GM23248 (cell line): ENCODE results near the gene ALOX12B. TPM values are rescaled to one million over a fixed set of nuclear protein-coding genes. Genes with fewer than 3 reads are reported as not detected.

Experiments
- DNase-seq: peaks from one replicate; pipeline ENCODE4 v3.0.0-alpha.2; 2015
- H2AFZ ChIP-seq: fragments of 200-600 bp; sonication (generic); 2 replicates; pipeline ENCODE4 v1.6.1; 2016; ENCODE audit warnings: antibody characterized with exemption
- H3F3A ChIP-seq: fragments of 200-600 bp; sonication (generic); 2 replicates; pipeline ENCODE4 v1.6.1; 2016; ENCODE audit warnings: mild to moderate bottlenecking, antibody characterized with exemption, mixed run types; ENCODE audit not compliant: insufficient read depth
- H3K27ac ChIP-seq: fragments of 200-600 bp; sonication (generic); 2 replicates; pipeline ENCODE4 v1.5.1; 2016; ENCODE audit warnings: mild to moderate bottlenecking
- H3K27me3 ChIP-seq: fragments of 200-600 bp; sonication (generic); replicated peaks from 2 replicates; pipeline ENCODE4 v1.6.1; 2016; ENCODE audit warnings: mild to moderate bottlenecking; ENCODE audit not compliant: insufficient read depth
- H3K36me3 ChIP-seq: fragments of 200-600 bp; sonication (generic); 2 replicates; pipeline ENCODE4 v1.6.1; 2016; ENCODE audit warnings: low read depth, mild to moderate bottlenecking
- H3K4me1 ChIP-seq: fragments of 200-600 bp; sonication (generic); 2 replicates; pipeline ENCODE4 v1.6.1; 2016; ENCODE audit warnings: mild to moderate bottlenecking; ENCODE audit not compliant: insufficient read depth
- H3K4me2 ChIP-seq: fragments of 200-600 bp; sonication (generic); one replicate; pipeline ENCODE4 v1.6.1; 2016; ENCODE audit warnings: mild to moderate bottlenecking; ENCODE audit not compliant: unreplicated experiment
- H3K4me3 ChIP-seq: fragments of 200-600 bp; sonication (generic); 2 replicates; pipeline ENCODE4 v1.5.1; 2016; ENCODE audit warnings: mild to moderate bottlenecking
- H3K79me2 ChIP-seq: fragments of 200-600 bp; sonication (generic); 2 replicates; pipeline ENCODE4 v1.6.1; 2016; ENCODE audit warnings: mild to moderate bottlenecking; ENCODE audit not compliant: insufficient read depth
- H3K9ac ChIP-seq: fragments of 200-600 bp; sonication (generic); 2 replicates; pipeline ENCODE4 v1.6.1; 2016; ENCODE audit warnings: mild to moderate bottlenecking
- H3K9me2 ChIP-seq: fragments of 200-600 bp; sonication (generic); 2 replicates; pipeline ENCODE4 v1.6.1; 2016; ENCODE audit warnings: mixed run types, mild to moderate bottlenecking, moderate library complexity; ENCODE audit not compliant: insufficient read depth
- H3K9me3 ChIP-seq: fragments of 200-600 bp; sonication (generic); one replicate; pipeline ENCODE4 v1.6.1; 2017; ENCODE audit warnings: low read depth
- H4K20me1 ChIP-seq: fragments of 200-600 bp; sonication (generic); 2 replicates; pipeline ENCODE4 v1.6.0; 2016; ENCODE audit not compliant: insufficient read depth
- EZH2 ChIP-seq: fragments of 200-600 bp; sonication (generic); IDR thresholded peaks from 2 replicates; pipeline ENCODE4 v1.6.1; 2018; ENCODE audit warnings: antibody characterized with exemption, mild to moderate bottlenecking; ENCODE audit not compliant: insufficient read depth, poor library complexity, severe bottlenecking
- EZH2phosphoT487 ChIP-seq: fragments of 200-600 bp; sonication (generic); IDR thresholded peaks from 2 replicates; pipeline ENCODE4 v1.6.1; 2018; ENCODE audit warnings: antibody characterized with exemption, moderate library complexity, mild to moderate bottlenecking, low read depth; ENCODE audit not compliant: insufficient read depth
- WGBS, 2 experiments: methylation state at CpG; one replicate each; pipeline ENCODE4 v1.1.6; 2015 to 2017; ENCODE audit warnings: low lambda C conversion rate in 2 of 2, low coverage in 1 of 2; ENCODE audit errors: missing lambda C conversion rate in 2 of 2; 5-methylcytosine and 5-hydroxymethylcytosine counted together
- in situ Hi-C: fragments of 300-500 bp; cut with MboI; formaldehyde crosslinking; loops from 2 replicates; pipeline ENCODE4 v1.15.0; 2020
- polyA plus RNA-seq: library from polyadenylated mRNA; unstranded; fragments of >200 nt; fragmentation: Nextera tagmentation; extraction: Ambion mirVana; gene quantifications from 2 replicates; pipeline ENCODE4 v1.2.1, GENCODE V29; 2016
- total RNA-seq: library from RNA; depleted of rRNA; stranded (reverse); fragments of >200 nt; shearing (Covaris generic); gene quantifications from 2 replicates; pipeline ENCODE4 v1.2.3, GENCODE V29; 2014

ALOX12B gene
- total and polyA plus RNA-seq, 2 experiments from 2014 or later, result not detected

- Histone ChIP-seq H3K4me2 (no peak overlapping the region), H3F3A (peaks cover 3% of the 10 kb centered on the region; the same call in 1 of the 2 replicates), H3K9ac (no peak overlapping the region), H3K79me2 (no peaks in the 10 kb centered on the region), H3K36me3 (no peaks in the 10 kb centered on the region), H3K9me3 (no peaks in the 10 kb centered on the region), H3K9me2 (no peaks in the 10 kb centered on the region), H3K4me3 (no peak overlapping the region), H3K27me3 (0 out of 2 replicates have a peak, but pooled peaks cover 4% of the 10 kb centered on the region), H3K27ac (peak overlapping the region; percentile 29; the same call in 1 of the 2 replicates), H3K4me1 (peaks cover 3% of the 10 kb centered on the region; the same call in 1 of the 2 replicates), H4K20me1 (no peaks in the 10 kb centered on the region), H2AFZ (peak overlapping the region; percentile 67)
- DNase-seq, result peak; percentile 72
- in situ Hi-C loops, result no loop called here
- TF ChIP-seq EZH2phosphoT487, result no peak
- no peak for TF ChIP-seq EZH2
- 44 to 49% methylated on average over 5 of the region's 5 CpGs for WGBS, 2 experiments
Observed at GRCh38 chr17:8105957-8106398, 18.5 kb upstream of the ALOX12B start.

- no peak overlapping the region for H3K4me2 ChIP-seq
- 74 to 77% methylated on average over 8 of the region's 8 CpGs for WGBS, 2 experiments
Observed at GRCh38 chr17:8104911-8105310, 17.4 kb upstream of the ALOX12B start.

GRCh38 chr17:8103549-8103948 is 16.0 kb upstream of the ALOX12B start:
- H2AFZ ChIP-seq, result no peak overlapping the region
- no peaks in the 10 kb centered on the region for H4K20me1 ChIP-seq
- no peaks in the 10 kb centered on the region for H3K79me2 ChIP-seq
- no peak overlapping the region for H3K4me3 ChIP-seq
- H3K4me1 ChIP-seq, result peaks cover 3% of the 10 kb centered on the region; the same call in 1 of the 2 replicates
- H3F3A ChIP-seq, result peaks cover 3% of the 10 kb centered on the region; the same call in 1 of the 2 replicates
- in situ Hi-C loops, result no loop called here
- no peak overlapping the region for H3K27ac ChIP-seq
- no peaks in the 10 kb centered on the region for H3K9me3 ChIP-seq
- DNase-seq, result peak; percentile 52
- no peaks in the 10 kb centered on the region for H3K27me3 ChIP-seq
- WGBS, 2 experiments, result 70 to 71% methylated on average over 4 of the region's 4 CpGs
- H3K4me2 ChIP-seq, result no peak overlapping the region
- H3K9me2 ChIP-seq, result no peaks in the 10 kb centered on the region
- TF ChIP-seq EZH2phosphoT487 (no peak), EZH2 (no peak)
- no peak overlapping the region for H3K9ac ChIP-seq
- H3K36me3 ChIP-seq, result no peaks in the 10 kb centered on the region

More at GRCh38 chr17:8104911-8105310, 17.4 kb upstream of the ALOX12B start:
- Histone ChIP-seq H3K79me2 (no peaks in the 10 kb centered on the region), H3K9ac (no peak overlapping the region), H3K9me2 (no peaks in the 10 kb centered on the region), H3K9me3 (no peaks in the 10 kb centered on the region), H3K36me3 (no peaks in the 10 kb centered on the region), H2AFZ (no peak overlapping the region), H3K27ac (no peak overlapping the region), H3F3A (peaks cover 3% of the 10 kb centered on the region; the same call in 1 of the 2 replicates), H3K4me1 (peaks cover 3% of the 10 kb centered on the region; the same call in 1 of the 2 replicates), H3K4me3 (no peak overlapping the region), H3K27me3 (no peaks in the 10 kb centered on the region), H4K20me1 (no peaks in the 10 kb centered on the region)
- in situ Hi-C loops, result no loop called here
- TF ChIP-seq EZH2phosphoT487, result no peak
- TF ChIP-seq EZH2, result no peak
- DNase-seq, result no peak

- TF ChIP-seq EZH2phosphoT487, result no peak
- TF ChIP-seq EZH2, result no peak
- in situ Hi-C loops, result no loop called here
- Histone ChIP-seq H3K36me3 (no peaks in the 10 kb centered on the region), H4K20me1 (no peaks in the 10 kb centered on the region), H3K27ac (no peak overlapping the region), H3K27me3 (no peaks in the 10 kb centered on the region), H3K4me2 (no peak overlapping the region), H3F3A (peaks cover 3% of the 10 kb centered on the region; the same call in 1 of the 2 replicates), H3K9me3 (no peaks in the 10 kb centered on the region), H3K79me2 (no peaks in the 10 kb centered on the region), H3K4me1 (peaks cover 3% of the 10 kb centered on the region; the same call in 1 of the 2 replicates), H3K9ac (no peak overlapping the region), H3K9me2 (no peaks in the 10 kb centered on the region), H3K4me3 (no peak overlapping the region), H2AFZ (no peak overlapping the region)
- 59 to 62% methylated on average over 6 of the region's 6 CpGs for WGBS, 2 experiments
- DNase-seq, result no peak
Observed at GRCh38 chr17:8101721-8102120, 14.2 kb upstream of the ALOX12B start.

GRCh38 chr17:8100763-8101162 is 13.2 kb upstream of the ALOX12B start:
- H3K4me3 ChIP-seq, result no peak overlapping the region
- H3K36me3 ChIP-seq, result no peaks in the 10 kb centered on the region
- H3K79me2 ChIP-seq, result no peaks in the 10 kb centered on the region
- H3K27me3 ChIP-seq, result peaks cover 9% of the 10 kb centered on the region
- in situ Hi-C loops, result no loop called here
- no peaks in the 10 kb centered on the region for H3K4me1 ChIP-seq
- TF ChIP-seq EZH2, result no peak
- no peak for TF ChIP-seq EZH2phosphoT487
- no peaks in the 10 kb centered on the region for H3K9me3 ChIP-seq
- no peak overlapping the region for H3K9ac ChIP-seq
- no peaks in the 10 kb centered on the region for H4K20me1 ChIP-seq
- no peaks in the 10 kb centered on the region for H3K9me2 ChIP-seq
- H3K27ac ChIP-seq, result no peak overlapping the region
- H2AFZ ChIP-seq, result no peak overlapping the region
- no peak overlapping the region for H3K4me2 ChIP-seq
- peaks cover 3% of the 10 kb centered on the region; the same call in 1 of the 2 replicates for H3F3A ChIP-seq
- 41 to 59% methylated on average over 2 of the region's 2 CpGs for WGBS, 2 experiments
- DNase-seq, result no peak
